ENCODE results near the gene MACROD2.
"Not testable (repeated sequence)": the region's sequence is repeated elsewhere in the genome, so short reads cannot be mapped to it uniquely, and the experiment has no call there.

MACROD2 gene

DNA sequence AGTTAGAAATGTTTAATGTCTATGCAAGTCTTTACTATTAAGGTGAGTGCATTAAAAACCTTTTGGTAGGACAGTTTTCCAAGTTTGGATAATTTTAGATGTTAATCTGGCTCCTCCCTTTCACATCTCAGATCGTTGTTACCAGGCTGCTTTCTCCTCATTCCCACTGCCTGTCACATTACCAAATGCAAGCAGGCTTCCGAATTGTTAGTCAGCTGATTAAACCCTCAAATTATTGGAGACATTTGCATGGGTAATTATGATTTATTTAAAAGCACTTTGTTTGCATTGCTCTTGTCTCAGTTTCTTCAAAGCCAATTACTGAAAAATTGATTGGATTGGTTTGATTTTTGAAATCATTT lies 1761.4 kb downstream of the MACROD2 start:
- no peak for DNase-seq

DNA sequence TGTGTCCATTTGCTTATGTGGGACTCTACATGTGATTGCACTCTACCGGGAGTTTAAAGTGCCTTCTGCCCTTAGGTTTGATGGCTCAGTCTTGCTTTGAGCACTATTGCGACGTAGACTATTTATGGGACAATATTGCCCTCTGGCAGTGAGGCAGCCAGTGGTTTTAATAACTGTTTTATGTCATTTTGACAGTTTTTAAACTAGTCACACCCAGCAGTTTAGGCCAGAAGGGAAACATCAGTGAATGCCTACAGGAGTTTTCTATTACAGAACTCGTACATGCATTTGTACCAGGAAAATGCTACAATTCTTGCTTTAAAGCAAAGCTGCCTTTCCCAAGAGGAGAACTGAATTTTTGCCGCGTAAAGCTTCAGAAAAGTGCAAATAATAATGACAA lies 1764.3 kb downstream of the MACROD2 start:
- DNase-seq, result no peak

DNA sequence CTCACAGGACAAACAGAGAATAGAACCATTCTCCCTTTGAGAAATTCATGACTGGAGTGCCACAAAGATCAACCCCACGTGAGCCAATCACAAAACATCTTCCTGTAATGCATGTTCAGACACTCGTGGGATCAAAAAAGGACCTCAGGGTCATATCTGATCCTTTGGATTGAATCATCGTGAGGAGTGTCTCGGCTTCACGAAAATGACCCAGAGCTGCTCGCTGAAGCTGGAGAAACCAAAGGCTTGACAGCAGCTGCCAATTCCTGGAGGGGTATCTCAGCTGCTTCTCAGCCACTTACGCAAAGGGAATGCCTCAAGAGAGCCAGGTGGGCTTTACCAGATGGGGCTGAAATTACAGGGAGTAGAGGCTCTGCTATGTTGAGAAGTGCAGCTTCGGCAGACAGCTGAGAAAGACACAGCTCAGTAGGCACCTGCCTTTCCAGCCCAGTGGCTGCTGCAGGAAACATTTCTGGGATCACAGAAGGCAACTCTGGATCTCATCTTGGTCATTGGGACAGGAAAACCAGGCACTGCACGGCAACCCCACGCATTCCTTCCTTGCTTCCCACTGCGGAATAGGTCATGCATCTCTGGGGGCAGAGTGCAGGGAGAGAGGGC lies 1764.8 kb downstream of the MACROD2 start:
- peak; percentile 71 for DNase-seq

DNA sequence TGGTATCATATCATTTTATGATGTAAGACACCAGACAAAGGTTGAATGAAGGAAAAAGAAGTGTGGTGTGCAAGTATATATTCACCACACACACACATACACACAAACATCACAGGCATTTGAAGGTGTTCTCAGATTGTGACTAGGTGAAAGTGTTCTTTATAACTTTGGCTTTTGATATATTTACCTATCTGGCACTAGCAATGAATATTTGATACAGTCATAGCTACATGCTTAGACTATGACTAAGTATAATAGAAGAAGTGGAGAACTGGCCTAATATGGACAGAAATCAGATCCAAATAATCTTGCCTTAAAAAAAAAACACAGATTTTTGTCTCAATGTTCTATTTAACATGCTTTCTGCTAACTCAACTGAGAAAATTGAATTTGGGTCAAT lies 1768.0 kb downstream of the MACROD2 start:
- DNase-seq, result no peak

DNA sequence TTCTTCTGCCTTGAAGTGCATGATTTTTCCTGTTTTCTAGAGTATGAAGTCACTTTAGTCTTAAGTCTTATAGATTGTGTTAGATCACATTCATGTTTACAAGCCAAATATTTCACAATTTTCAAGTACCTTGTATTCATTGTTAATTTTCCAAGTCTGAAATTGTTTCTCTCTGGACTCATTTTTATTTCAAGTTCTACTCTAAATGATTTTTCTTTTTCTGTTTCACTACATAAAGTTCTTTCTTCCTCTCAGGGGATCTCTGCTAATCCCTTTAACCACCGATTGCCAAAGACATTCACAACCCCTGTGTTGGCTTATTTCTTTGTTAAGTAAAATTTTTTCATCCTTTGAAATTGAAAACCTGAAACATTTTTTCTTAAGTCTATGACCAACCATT lies 1772.3 kb downstream of the MACROD2 start:
- DNase-seq, result no peak

DNA sequence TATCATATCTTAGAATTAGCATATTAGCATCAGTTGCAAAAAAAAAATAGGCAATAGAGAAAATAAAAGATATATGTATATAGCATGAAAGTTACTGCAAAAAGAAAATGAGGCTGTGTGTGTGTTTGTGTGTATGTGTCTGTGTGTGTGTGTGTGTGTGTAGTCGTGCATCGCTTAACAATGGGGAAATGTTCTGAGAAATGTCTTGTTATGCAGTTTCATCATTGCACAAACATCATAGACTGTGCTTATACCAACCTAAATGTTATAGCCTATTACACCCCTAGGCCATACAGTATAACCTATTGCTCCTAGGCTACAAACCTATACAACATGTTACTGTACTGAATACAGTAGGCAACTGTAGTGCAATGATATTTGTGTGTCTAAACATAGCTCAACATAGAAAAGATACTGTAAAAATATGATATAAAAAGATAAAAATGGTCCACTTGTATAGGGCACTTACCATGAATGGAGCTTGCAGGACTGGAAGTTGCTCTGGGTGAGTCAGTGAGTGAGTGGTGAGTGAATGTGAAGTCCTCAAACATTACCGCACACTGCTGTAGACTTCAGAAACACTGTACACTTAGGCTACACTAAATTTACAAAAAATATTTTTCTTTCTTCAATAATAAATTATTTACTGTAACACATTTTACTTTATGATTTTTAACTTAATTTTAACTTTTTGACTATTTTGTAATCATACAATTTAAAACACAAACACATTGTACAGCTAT lies 1772.9 kb downstream of the MACROD2 start:
- DNase-seq, result no peak

DNA sequence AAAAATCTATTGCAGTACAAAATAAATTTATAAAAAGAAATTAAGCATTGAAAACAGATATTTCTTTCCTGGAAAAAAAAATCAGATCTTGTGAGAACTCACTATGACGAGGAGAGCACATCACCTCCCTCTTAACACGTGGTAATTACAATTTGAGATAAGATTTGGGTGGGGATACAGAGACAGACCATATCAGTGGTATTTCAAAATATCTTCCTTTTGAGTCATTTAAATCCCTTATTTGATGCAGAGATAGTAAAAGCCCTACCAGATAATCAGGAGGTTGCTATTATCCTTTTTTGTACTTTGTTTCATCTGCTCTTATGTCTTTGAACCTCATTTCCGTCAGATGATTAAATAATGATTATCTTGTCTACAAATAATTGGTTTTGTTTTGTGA lies 1777.5 kb downstream of the MACROD2 start:
- no peak for DNase-seq

DNA sequence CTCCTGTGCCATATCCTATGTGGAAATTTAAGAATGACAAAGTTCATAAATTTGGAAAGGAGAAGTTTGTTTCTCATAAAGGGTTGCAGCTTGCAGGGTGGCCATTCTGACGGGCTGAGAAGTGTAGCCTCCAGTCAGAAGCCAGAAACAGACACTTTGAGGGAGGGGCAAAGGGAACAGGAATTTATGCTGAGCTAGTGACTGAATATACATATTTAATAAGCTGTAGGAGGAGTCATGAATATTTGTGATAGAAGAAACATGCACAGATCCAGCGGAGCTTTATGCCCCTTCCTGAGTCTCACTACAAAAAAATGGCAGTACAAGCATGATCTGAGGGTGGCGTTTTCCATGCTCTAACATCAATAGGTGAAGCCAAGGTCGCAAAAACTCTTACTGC lies 1779.6 kb downstream of the MACROD2 start:
- no peak for DNase-seq

DNA sequence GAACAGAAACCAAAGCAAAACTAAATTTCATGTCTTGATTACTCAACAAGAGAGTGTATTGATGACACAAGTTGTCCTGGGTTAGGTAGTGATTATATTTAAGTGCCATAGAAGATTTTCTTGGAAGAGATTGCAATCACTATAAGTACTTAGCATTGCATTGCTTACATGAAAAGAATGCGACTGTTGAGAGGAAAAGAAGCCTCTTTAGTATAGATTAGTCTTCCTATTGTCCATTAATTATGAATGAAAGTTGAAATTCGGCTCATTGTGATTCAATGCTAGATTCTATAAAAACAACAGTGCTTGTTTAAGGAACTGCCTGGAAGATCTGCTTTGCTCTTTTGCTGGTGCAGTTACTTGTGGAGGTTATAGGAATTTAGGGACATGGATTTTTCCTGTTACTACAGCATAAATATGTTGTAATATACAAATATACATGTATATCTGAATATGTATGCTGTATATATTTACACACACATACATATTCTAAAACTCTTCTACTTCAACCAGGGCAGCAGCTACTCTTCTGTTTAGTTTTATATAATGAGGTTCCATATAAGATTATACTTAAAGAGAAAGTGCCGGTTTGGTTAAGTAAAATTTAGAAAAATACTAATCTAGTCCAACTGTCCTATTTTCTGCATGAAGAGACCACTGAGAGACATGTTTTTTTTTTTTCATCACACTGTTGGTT lies 1781.6 kb downstream of the MACROD2 start:
- DNase-seq, result no peak

DNA sequence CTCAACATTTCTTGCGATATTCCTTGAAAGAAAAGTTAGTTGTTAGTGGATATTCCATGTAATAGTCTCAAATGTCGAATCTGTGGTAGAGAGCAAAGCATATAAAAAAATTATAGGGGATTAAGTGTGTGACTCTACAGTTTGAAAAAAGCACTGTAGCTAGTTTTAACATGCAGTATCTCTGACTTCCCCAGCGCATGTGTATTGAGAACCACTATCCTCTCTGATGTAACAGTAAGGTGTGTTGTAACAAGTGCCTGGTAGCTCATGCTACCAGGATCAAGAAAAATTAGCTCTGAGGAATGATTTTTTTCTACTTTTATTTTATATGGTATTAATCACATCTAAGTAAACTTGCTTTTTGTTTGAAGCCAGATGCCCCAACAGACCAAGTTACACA lies 1788.7 kb downstream of the MACROD2 start:
- no peak for DNase-seq

DNA sequence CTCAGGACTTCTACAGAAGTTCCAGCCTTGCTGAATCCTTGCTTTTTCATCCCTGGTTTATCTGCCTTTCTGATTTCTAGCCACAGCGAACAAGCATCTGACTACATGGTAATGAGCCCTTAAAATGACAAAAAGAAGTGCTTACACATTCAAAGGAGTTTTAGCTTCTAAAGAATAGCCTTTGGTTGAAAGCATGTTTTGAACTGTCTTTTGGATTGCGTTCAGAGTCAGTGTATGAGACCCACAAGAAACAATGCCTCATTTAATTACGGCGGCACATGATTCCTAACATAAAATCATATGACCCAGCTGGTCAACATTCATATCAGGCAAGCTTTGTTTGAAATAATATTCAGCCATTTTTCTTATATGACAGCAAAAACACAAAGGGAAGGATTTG lies 1793.8 kb downstream of the MACROD2 start:
- DNase-seq, result no peak

DNA sequence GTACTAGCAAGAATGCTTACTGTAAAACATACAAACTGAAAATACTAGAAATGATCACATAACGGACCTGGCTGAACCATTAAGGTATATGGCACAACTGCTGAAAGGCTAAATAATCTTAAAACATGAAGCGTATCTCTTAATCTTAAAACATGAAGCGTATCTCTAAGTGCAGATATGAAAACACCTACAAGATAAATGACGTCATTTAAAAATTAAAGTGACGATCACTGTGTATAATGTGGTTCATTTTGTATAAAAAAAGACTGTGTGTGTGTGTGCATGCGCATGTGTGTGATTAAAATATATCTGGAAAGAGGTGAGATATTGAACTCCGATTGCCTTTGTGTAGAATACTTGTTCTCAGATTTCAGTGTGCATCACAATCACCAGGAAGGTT lies 1797.5 kb downstream of the MACROD2 start:
- DNase-seq, result no peak

DNA sequence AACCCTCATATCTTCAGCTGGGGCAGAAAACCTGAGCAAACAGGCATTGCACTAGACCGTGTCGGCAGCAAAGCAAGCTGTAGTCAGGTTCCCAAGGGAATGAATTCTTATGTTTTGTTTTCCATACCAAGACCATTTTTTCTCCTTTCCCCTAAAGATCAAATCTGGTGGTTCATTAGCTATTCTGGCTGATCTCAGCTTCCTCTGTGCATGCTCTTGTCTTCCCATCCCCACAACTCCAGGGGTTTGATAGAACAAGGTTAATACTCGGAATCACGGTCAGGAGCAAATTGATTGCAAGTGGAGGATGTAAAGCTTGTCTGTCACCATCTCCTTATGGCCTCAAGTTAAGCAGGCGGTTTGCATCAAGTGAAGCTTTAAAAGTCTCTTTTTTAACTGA lies 1799.1 kb downstream of the MACROD2 start:
- DNase-seq, result no peak

DNA sequence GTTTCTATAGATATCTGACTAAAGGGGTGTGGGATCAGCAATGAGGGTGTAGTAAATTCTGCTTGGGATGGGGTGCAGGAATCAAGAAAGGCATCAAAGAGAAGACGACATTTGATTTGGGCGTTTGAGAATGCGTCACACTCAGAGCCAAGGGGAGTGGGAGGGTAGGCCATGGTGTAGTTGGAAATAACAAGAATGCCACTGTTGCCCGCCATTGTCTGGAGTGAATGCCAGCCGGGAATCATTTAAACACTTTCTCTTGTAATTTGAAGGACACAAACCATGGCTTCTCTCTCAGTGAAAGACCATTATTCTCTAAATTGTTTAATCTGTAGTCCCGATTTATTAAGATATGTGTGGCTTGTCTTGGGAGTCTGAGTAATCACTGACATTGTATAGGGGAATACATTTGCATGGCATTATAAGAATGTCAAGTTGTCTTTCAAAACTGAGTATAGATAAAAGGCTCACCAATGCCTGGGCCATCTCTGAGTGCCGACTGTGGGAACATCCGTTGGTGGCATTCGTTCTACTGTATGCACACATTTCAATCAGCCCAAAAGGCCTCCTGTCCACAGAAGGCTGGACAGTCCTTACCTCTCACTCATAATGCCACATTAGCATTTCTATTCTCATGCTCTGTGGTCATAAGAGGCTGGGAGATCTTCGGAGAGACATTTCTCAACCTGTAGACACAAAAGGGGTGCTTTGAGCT lies 1800.1 kb downstream of the MACROD2 start:
- no peak for DNase-seq

DNA sequence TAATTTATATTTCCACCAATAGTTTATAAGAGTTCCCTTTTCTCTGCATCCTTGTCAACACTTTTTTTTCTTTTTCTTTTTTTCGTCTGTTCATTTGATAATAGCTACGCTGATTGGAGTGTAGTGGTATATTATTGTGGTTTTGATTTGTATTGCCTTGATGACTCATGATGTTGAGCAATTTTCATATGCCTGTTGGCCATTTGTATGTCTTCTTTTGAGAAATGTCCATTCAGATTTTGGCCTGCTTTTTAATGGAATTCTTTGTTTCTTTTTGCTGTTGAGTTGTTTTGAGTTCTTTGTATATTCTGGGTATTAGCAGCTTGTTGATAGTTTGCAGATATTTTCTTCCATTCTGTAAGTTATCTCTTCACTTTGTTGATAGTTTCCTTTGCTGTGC lies 1804.6 kb downstream of the MACROD2 start:
- no peak for DNase-seq

DNA sequence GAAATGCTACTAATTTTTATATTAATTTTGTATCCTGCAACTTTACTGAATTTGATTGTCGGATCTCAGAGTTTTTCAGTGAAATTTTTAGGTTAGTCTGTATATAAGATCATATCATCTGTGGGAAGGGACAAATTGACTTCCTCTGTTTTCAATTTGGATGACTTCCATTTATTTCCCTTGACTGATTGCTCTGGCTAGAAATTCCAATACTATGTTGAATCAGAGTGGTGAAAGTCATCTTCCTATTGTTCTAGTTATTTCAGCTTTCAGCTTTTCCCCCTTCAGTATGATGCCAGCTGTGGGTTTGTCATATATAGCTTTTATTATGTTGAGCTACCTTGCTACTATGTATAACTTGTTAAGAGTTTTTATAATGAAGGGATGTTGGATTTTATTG lies 1806.7 kb downstream of the MACROD2 start:
- DNase-seq, result no peak

DNA sequence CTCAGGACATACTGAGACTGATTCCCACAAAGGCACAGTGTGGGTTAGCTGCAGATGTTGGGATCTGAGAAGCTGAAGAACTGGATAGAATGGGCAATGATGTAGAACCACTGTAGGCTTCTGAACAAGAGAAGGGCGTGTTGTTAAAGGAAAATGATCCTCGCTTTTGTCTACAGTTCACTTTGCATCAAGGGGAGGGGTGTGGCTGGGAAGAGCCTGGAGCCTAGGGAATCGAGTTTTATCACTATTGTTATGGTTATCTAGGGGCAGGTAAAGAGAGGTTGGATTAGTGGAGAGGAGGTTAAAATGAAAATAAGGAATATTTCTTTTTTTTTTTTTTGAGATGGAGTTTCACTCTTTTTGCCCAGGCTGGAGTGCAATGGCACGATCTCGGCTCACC lies 1809.8 kb downstream of the MACROD2 start:
- DNase-seq, result no peak

DNA sequence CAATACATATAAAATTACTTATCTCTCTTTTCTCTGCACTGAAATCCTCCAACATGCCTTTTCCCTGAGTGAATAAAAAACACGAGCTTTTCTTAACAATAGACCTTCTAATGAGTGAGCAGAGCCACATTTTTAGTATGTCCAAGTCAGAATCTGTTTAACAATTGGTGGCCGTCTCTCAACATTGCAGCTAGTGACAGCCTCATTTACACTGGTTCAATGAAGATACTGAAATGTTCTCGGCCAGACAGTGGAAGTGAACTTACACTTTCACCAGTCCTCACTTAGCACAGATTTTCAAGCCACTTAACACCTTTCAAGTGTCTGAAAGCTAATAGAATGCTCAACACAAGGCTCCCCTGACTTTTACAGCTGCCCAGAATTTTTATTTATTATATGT lies 1810.8 kb downstream of the MACROD2 start:
- no peak for DNase-seq

DNA sequence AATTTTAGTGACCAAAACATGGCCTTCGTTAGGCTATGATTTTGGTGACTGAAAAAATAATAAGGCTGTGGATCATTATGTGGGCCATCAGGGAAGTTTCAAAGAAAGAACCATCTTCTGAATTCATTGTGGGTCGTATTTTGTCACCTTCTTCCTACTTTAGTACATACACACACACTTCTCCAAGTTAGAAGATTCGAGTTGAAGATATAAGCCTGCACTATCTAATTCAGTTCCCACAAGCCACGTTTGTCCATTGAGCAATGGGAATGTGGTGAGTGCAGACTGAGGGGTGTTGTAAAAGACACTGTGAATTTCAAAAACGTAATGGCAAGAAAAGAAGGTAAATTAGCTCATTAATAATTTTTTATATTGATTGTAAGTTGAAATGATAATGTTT lies 1812.0 kb downstream of the MACROD2 start:
- no peak for DNase-seq

DNA sequence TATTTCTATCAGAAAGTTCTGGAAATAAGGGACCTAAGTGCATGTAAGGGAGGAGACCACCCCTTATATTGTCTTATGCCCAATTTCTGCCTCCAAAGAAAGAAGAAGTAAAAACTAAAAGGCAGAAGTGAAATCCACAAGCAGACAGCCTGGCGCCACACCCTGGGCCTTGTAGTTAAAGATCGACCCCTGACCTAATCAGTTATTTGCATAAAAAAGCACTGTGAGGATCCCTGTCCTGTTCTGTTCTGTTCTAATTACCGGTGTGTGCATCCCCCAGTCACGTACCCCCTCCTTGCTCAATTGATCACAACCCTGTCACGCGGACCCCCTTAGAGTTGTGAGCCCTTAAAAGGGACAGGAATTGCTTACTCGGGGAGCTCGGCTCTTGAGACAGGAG lies 1812.5 kb downstream of the MACROD2 start:
- not testable (repeated sequence) for DNase-seq

DNA sequence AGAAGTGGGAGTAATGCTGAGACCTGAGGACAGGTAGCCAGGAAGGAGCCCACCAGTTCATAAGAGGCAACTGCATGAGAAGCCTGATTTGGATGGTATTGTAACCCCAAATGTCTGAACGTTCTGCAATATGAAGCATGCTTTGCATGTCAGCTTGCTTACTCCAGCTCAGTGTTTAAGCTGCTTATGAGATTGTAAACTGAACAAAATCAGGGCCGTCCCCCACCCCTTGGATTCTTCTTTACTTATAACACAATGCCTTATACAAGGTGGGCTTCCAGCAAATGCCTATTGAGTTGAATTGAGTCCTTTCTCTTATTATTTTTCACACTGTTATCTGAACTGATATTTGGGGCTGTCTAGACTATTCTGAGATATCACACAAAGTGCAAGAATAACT lies 1816.6 kb downstream of the MACROD2 start:
- DNase-seq, result no peak

DNA sequence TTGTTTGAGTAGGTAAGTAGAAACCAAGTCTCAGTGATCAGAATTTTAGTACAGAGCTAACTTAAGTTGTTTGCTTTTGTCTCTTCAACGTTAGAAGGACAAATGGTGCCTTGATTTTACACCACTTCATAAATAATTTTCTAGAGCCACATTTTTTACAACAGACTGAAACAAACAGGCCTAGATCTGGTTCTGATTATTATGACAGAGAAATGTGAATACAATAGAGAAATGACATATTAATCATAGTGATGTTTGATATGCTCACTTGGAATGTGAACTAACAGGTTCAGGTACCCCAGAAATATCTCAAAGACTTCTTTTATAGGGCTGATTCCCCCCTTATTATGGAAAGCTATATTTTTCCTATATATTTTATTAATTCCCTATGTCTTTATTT lies 1817.4 kb downstream of the MACROD2 start:
- no peak for DNase-seq

DNA sequence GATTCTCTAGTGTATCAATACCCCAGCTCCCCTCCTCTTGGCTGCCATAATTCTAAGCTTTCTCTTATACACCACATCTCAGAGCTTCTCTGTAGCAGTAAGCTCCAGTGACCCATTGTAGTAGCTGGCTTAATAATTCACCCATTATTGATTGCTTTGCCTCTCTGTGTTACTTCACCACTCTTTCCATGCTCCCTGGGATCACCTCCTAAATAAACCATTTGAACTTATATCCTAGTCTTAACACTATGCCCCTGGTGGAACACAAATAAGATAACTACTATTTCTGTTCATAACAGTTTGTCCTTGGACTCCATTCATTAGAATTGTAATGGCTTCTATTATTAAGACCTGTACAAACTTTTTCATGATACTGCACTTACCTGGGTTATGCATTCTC lies 1819.0 kb downstream of the MACROD2 start:
- DNase-seq, result no peak

DNA sequence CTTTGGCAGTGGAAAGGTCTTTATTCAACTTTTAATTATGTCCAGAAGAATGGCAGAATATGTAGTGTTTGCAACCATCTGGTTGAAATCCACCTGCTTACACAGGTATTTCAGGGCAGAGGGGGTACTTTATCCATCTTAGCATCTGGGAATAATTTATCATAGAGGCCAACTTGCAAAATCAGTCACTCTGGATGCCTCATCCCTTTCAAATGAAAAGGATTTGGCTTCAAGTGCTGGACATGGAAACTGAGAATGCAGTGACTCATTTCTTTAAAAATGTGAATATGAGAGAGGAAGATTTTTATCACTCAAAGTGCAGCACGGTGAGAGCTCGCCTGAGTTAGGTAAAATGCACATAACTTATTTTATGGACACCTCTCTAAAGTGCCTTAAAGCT lies 1819.6 kb downstream of the MACROD2 start:
- no peak for DNase-seq

Measured in SHP77 treated with DMSO at 0.1 percent for 48 hours (cell line).